ENCODE results near the gene MYO3B.
"Not testable (repeated sequence)": the region's sequence is repeated elsewhere in the genome, so short reads cannot be mapped to it uniquely, and the experiment has no call there.

Gene MYO3B

GRCh38 chr2:170464268-170464667, 286.3 kb downstream of the MYO3B start:
- no peak for DNase-seq (ENCODE audit: low read depth)
- TF ChIP-seq CTCF (conservative IDR thresholded peaks at IDR 0.05; ENCODE audit: low read depth, low read length): no peak
- no peak overlapping the region for H3K4me3 ChIP-seq (ENCODE audit: low read depth, low read length)

GRCh38 chr2:170465241-170465640, 287.3 kb downstream of the MYO3B start:
- peak; percentile 77 for DNase-seq (ENCODE audit: low read depth)
- no peak overlapping the region for H3K4me3 ChIP-seq (ENCODE audit: low read depth, low read length)
- TF ChIP-seq CTCF (conservative IDR thresholded peaks at IDR 0.05; ENCODE audit: low read depth, low read length): no peak

- DNase-seq (ENCODE audit: low read depth): no peak
- H3K4me3 ChIP-seq (ENCODE audit: low read depth, low read length): no peak overlapping the region
- no peak for TF ChIP-seq CTCF (conservative IDR thresholded peaks at IDR 0.05; ENCODE audit: low read depth, low read length)
Measured at GRCh38 chr2:170466632-170467031, 288.7 kb downstream of the MYO3B start.

- DNase-seq (ENCODE audit: low read depth): no peak
- TF ChIP-seq CTCF (conservative IDR thresholded peaks at IDR 0.05; ENCODE audit: low read depth, low read length): no peak
- H3K4me3 ChIP-seq (ENCODE audit: low read depth, low read length): no peak overlapping the region
Measured at GRCh38 chr2:170467568-170468422, 289.8 kb downstream of the MYO3B start.

- no peak for TF ChIP-seq CTCF (conservative IDR thresholded peaks at IDR 0.05; ENCODE audit: low read depth, low read length)
- no peak overlapping the region for H3K4me3 ChIP-seq (ENCODE audit: low read depth, low read length)
- no peak for DNase-seq (ENCODE audit: low read depth)
Measured at GRCh38 chr2:170468557-170468956, 290.6 kb downstream of the MYO3B start.

- not testable (repeated sequence) for H3K4me3 ChIP-seq (ENCODE audit: low read depth, low read length)
Measured at GRCh38 chr2:170472498-170472897, 294.6 kb downstream of the MYO3B start.

GRCh38 chr2:170475878-170476277, 297.9 kb downstream of the MYO3B start:
- no peak for DNase-seq (ENCODE audit: low read depth)
- H3K4me3 ChIP-seq (ENCODE audit: low read depth, low read length): no peak overlapping the region
- no peak for TF ChIP-seq CTCF (conservative IDR thresholded peaks at IDR 0.05; ENCODE audit: low read depth, low read length)

More at GRCh38 chr2:170472498-170472897, 294.6 kb downstream of the MYO3B start:
- DNase-seq (ENCODE audit: low read depth): not testable (repeated sequence)
